Cardiac fibroblast (primary cell): Measurements from ENCODE around the gene SCARF2.
A peak's percentile ranks its signal among the peaks of the same experiment; 100 is the strongest.

Experiments used
- DNase-seq, 2 donors: peaks; one replicate each; pipeline versions ENCODE4 v3.0.0 to v3.0.0-alpha.2; 2010; ENCODE audit warnings: low read depth in 2 of 2
- H3K4me3 ChIP-seq, 2 donors: replicated peaks in 1 of 2; 1 replicate in 1 of 2; 2 replicates in 1 of 2; pipeline ENCODE4 v1.5.1; 2011; ENCODE audit warnings: low read depth in 2 of 2, low read length in 2 of 2, mild to moderate bottlenecking in 2 of 2, moderate library complexity in 1 of 2
- CTCF ChIP-seq: IDR thresholded peaks from one replicate; pipeline ENCODE4 v1.5.1; 2011; ENCODE audit warnings: low read depth, mild to moderate bottlenecking, low read length, inconsistent platforms

Gene SCARF2

GRCh38 chr22:20424932-20425565, 12.6 kb downstream of the SCARF2 start:
- no peak for DNase-seq
- TF ChIP-seq CTCF: no peak
- no peak overlapping the region for H3K4me3 ChIP-seq

GRCh38 chr22:20424568-20424931, 13.1 kb downstream of the SCARF2 start:
- TF ChIP-seq CTCF: no peak
- no peak for DNase-seq
- no peak overlapping the region for H3K4me3 ChIP-seq

GRCh38 chr22:20423906-20424551, 13.6 kb downstream of the SCARF2 start:
- no peak for TF ChIP-seq CTCF
- DNase-seq: no peak
- H3K4me3 ChIP-seq: no peak overlapping the region

GRCh38 chr22:20423008-20423905, 14.4 kb downstream of the SCARF2 start:
- TF ChIP-seq CTCF: no peak
- H3K4me3 ChIP-seq: no peak overlapping the region

GRCh38 chr22:20422271-20423007, 15.2 kb downstream of the SCARF2 start:
- no peak overlapping the region for H3K4me3 ChIP-seq
- no peak for DNase-seq
- TF ChIP-seq CTCF: no peak

More at GRCh38 chr22:20423008-20423905, 14.4 kb downstream of the SCARF2 start:
- DNase-seq: peak in 1 of 2 donors; percentile 56

GRCh38 chr22:20421507-20421874, 16.1 kb downstream of the SCARF2 start:
- TF ChIP-seq CTCF: no peak
- no peak for DNase-seq

More at GRCh38 chr22:20421507-20421874, 16.1 kb downstream of the SCARF2 start:
- no peak overlapping the region for H3K4me3 ChIP-seq
